ENCODE results near the gene TNFAIP3.

TNFAIP3 gene

DNA sequence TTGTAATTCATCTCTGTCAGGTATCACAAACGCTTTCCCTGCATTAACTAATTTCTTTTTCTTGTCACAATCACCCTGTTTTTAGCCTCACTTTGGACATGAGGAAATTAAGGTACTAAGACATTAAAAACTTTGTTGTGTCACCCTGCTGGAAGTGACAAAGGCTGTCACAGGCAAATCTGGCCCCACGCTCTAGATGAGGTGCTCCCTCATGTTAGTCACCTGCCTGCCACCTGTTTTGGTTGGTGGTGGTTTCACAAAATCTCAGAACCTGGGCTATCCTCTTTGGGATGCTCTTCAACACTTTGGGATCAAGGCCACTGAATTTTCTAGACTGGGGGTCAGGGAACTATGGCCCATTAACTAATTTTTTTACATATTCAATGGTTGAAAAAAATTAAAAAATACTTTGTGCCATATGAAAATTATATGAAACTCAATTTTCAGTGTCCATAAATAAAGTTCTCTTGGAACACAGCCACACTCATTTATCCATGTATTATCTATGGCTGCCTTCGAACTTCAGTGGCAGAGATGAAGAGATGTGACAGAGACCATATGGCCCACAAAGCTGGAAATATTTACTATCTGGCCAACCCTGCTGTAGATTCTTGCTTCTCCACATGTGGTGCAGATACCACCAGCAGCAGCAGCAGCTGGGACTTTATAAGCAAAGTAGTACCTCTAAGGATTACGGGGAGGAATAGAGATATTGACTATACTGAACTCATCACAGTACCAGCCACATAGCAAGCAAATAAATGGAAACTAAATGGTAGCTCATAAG lies 16.1 kb upstream of the TNFAIP3 start:
- no peak for TF ChIP-seq ZFX (IDR thresholded peaks at IDR 0.05)
- TF ChIP-seq, protein P1, sequence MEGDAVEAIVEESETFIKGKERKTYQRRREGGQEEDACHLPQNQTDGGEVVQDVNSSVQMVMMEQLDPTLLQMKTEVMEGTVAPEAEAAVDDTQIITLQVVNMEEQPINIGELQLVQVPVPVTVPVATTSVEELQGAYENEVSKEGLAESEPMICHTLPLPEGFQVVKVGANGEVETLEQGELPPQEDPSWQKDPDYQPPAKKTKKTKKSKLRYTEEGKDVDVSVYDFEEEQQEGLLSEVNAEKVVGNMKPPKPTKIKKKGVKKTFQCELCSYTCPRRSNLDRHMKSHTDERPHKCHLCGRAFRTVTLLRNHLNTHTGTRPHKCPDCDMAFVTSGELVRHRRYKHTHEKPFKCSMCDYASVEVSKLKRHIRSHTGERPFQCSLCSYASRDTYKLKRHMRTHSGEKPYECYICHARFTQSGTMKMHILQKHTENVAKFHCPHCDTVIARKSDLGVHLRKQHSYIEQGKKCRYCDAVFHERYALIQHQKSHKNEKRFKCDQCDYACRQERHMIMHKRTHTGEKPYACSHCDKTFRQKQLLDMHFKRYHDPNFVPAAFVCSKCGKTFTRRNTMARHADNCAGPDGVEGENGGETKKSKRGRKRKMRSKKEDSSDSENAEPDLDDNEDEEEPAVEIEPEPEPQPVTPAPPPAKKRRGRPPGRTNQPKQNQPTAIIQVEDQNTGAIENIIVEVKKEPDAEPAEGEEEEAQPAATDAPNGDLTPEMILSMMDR (conservative IDR thresholded peaks at IDR 0.05) = no peak
- H3K27ac ChIP-seq = no peak overlapping the region

DNA sequence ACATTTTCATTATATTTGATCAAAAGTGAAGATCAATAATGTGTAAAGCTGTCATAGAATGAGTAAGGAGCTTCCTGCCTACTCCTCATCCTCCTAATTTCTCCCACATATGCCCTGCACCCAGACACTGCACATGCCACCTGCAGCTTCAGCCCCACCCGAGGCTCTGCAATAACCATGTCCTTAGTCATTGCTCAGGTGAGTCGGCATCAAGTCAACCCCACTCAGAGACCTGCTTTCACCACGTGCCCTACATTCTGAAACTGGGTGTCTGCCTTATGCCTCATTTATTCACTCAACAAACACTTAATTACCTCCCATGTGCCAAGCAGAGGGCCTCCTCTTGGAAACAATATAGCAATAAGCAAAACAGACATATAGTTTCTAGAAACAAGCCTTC lies 15.4 kb upstream of the TNFAIP3 start:
- TF ChIP-seq ZFX (IDR thresholded peaks at IDR 0.05) = no peak
- TF ChIP-seq, protein P1 (conservative IDR thresholded peaks at IDR 0.05) = no peak
- H3K27ac ChIP-seq = no peak overlapping the region

DNA sequence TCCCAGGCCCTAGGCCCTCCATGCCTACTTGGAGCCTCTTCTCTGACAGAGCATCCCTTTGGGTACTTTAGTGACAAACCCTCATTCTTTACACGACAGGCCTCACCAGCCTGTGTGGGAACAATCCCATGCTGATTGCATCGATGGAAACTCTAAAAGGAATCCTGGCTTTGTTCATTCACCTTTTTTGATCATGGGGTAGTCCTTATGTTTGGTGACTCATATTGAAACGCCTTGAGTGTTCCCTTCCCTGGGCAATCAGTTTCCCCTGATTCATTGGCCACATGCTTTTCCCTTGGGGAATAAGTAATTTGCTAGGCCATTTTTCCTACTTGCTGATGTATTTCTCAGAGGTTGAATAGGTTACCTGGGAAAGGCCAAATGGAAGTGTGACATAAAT lies 14.7 kb upstream of the TNFAIP3 start:
- H3K27ac ChIP-seq = no peak overlapping the region
- no peak for TF ChIP-seq ZFX (IDR thresholded peaks at IDR 0.05)
- TF ChIP-seq, protein P1 (conservative IDR thresholded peaks at IDR 0.05) = no peak

DNA sequence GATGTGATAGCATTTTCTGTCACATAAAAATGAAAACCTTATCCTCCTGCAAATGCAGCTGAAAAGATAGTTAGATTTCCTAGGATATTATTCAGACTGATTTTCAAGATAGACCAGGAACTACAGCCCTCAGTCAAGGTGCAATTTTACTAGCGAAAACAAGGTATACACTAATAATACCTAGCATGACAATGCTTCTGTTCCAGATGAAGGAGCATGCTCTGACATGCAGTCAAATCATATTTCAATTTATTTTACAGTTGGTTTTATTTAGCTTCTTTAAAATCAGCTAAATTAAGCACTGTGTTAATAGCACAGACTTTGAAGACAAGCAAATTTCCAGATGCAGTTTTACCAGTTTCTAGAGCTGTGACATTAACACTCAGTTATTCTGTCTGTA lies 14.2 kb upstream of the TNFAIP3 start:
- TF ChIP-seq, protein P1 (conservative IDR thresholded peaks at IDR 0.05) = no peak
- no peak for TF ChIP-seq ZFX (IDR thresholded peaks at IDR 0.05)
- no peak overlapping the region for H3K27ac ChIP-seq

DNA sequence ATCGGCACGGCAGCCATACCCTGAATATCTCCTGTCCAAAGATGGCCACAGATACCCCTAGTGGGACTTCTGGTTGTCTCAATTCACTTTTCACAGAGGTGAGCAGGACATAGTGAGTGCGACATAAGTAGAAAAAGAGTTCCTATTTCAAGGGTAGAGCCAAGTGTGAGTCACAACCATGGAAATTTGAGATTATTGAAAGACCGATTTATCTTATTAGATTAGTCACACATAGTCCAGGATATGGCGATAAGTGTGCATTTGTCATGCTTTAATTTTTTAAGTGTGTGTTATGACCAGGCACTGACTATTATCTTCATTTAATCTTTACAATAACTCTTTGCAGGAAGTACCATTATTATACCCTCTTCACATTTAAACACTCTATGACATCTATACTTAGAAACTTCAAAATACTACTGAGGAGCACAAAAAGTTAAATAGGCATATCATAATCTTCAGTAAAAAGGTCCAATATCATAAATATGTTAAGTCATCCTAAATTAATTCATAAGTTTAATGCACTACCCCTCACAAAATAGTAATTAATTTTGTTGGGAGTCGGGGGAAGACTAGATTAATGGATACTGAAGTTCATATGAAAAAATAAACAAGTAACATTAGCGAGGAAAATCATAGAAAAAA lies 13.4 kb upstream of the TNFAIP3 start:
- no peak overlapping the region for H3K27ac ChIP-seq
- TF ChIP-seq, protein P1 (conservative IDR thresholded peaks at IDR 0.05) = no peak
- no peak for TF ChIP-seq ZFX (IDR thresholded peaks at IDR 0.05)

DNA sequence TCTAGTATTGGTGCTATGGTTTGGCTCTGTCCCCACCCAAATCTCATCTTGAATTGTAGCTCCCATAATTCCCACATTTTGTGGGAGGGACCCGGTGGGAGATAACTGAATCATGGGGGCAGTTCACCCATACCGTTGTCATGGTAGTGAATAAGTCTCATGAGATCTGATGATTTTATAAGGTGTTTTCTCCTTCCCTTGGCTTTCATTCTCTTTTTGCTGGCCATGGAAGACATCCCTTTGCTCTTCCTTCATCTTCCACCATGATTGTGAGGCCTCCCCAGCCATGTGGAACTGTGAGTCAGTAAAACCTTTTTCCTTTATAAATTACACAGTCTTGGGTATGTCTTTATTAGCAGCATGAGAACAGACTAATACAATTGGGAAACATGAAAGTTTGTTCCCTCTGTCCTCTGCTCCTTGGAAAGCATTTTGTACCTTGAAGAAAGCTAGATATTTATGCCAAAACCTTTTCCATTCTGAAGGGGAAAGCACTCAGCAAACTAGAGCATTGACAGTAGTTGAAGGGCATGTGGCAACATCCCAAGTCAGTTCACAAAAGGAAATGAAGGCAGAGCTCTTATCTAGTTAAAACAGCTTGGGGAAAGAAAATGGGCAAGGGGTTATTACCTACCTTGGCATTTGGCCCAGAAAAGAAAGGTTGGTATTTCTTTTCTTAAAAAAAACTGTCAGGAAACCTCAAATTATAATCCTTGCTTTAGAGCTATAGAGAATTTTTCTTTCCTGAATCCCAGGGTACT lies 10.7 kb upstream of the TNFAIP3 start:
- no peak overlapping the region for H3K27ac ChIP-seq
- TF ChIP-seq ZFX (IDR thresholded peaks at IDR 0.05) = no peak
- TF ChIP-seq, protein P1 (conservative IDR thresholded peaks at IDR 0.05) = no peak

DNA sequence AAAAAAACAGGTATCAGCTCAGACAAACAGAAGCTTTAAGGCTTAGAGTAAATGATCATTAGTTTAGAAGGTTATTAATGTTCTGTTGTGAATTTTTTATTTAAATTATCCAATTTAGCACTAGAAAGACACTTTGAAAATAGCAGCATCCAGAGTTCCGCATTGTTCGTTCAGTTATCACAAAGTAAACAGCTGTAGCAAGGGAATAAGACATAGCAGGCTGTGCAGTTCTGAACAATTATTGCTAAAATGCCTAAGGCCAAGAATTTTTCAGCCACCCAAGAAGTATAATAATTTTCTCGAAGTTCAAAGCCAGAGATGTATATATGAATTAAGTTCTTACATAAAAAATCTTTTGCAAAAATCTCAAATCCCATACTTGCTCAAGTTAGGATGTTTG lies 8.0 kb upstream of the TNFAIP3 start:
- TF ChIP-seq ZFX (IDR thresholded peaks at IDR 0.05) = no peak
- TF ChIP-seq, protein P1 (conservative IDR thresholded peaks at IDR 0.05) = no peak

More for the DNA sequence above, 8.0 kb upstream of the TNFAIP3 start:
- H3K27ac ChIP-seq = no peak overlapping the region
